Sigmoid colon (tissue), 7 donors: ENCODE data around the gene FRAS1. TPM values are rescaled to one million over a fixed set of nuclear protein-coding genes. Genes with fewer than 3 reads are reported as not detected.
"Not testable (repeated sequence)": the region's sequence is repeated elsewhere in the genome, so short reads cannot be mapped to it uniquely, and the experiment has no call there.

Experiments used
- DNase-seq: peaks from one replicate; pipeline ENCODE4 v3.0.0-alpha.2; 2019
- H3K27ac ChIP-seq, 4 donors: fragments of 200-600 bp; sonication (generic); one replicate each; pipeline ENCODE4 v1.5.1; 2016 to 2019; ENCODE audit warnings: mild to moderate bottlenecking in 1 of 4
- H3K27me3 ChIP-seq, 3 donors: fragments of 200-600 bp; sonication (generic); one replicate each; pipeline ENCODE4 v1.5.1; 2019; ENCODE audit warnings: mild to moderate bottlenecking in 1 of 3
- H3K36me3 ChIP-seq, 4 donors: fragments of 200-600 bp; sonication (generic); one replicate each; pipeline ENCODE4 v1.5.1; 2016 to 2019
- H3K4me1 ChIP-seq, 4 donors: fragments of 200-600 bp; sonication (generic); one replicate each; pipeline ENCODE4 v1.5.1; 2017 to 2019
- H3K4me3 ChIP-seq, 4 donors: fragments of 200-600 bp; sonication (generic); one replicate each; pipeline ENCODE4 v1.5.1; 2017 to 2019; ENCODE audit warnings: mild to moderate bottlenecking in 2 of 4, moderate library complexity in 1 of 4
- H3K9me3 ChIP-seq, 4 donors: fragments of 200-600 bp in 3 of 4; sonication (generic) in 3 of 4; one replicate each; pipeline versions ENCODE4 v1.5.1 to v1.6.1; 2013 to 2019
- CTCF ChIP-seq, 4 experiments: fragments of 450-650 bp in 3 of 4; fragments of 200-600 bp in 1 of 4; IDR thresholded peaks; one replicate each; pipeline ENCODE4 v1.5.1; 2016 to 2019; ENCODE audit warnings: antibody characterized with exemption in 4 of 4, mild to moderate bottlenecking in 3 of 4, moderate library complexity in 2 of 4
- EP300 ChIP-seq, 4 donors: sonication (generic); formaldehyde crosslinking; IDR thresholded peaks; one replicate each; pipeline ENCODE4 v1.6.1; 2017; ENCODE audit warnings: antibody characterized with exemption in 4 of 4
- POLR2A ChIP-seq, 2 donors: fragments of 450-650 bp; IDR thresholded peaks; one replicate each; pipeline ENCODE4 v1.6.1; 2016; ENCODE audit warnings: antibody characterized with exemption in 2 of 2, mild to moderate bottlenecking in 2 of 2, moderate library complexity in 2 of 2
- POLR2AphosphoS5 ChIP-seq, 4 donors: sonication (generic); formaldehyde crosslinking; IDR thresholded peaks; one replicate each; pipeline ENCODE4 v1.6.1; 2017; ENCODE audit warnings: antibody characterized with exemption in 4 of 4
- WGBS, 2 donors: extraction: QIAGEN DNeasy Blood & Tissue Kit; methylation state at CpG; one replicate each; pipeline ENCODE4 v1.1.7; 2013; 5-methylcytosine and 5-hydroxymethylcytosine counted together
- intact Hi-C: fragments of 100-400 bp; cut with DNase I; formaldehyde crosslinking; loops from one replicate; pipeline ENCODE4 v1.15.1; 2023
- polyA plus RNA-seq, 3 donors: library from polyadenylated mRNA; stranded (reverse); fragments of 200-250 nt; gene quantifications; one replicate each; pipeline ENCODE4 v1.2.3, GENCODE V29; 2013
- total RNA-seq, 4 donors: library from RNA; depleted of rRNA; stranded (reverse); fragments of >200 nt; gene quantifications; one replicate each; pipeline ENCODE4 v1.1.0, GENCODE V29; 2016
- donor health status: healthy with polysubstance abuse.
- donor health status: Bipolar disorder and iron deficiency.
- donor health status: healthy.

Gene FRAS1
- total and polyA plus RNA-seq, 7 donors, result under 0.01 to 22.4 (median 7.4) TPM; not detected in 1

- no peak for TF ChIP-seq CTCF (IDR thresholded peaks at IDR 0.05)
- no peak for TF ChIP-seq EP300 (IDR thresholded peaks at IDR 0.05)
- no peak for TF ChIP-seq POLR2AphosphoS5 (IDR thresholded peaks at IDR 0.05)
- no peak for TF ChIP-seq POLR2A (IDR thresholded peaks at IDR 0.05)
- no peak overlapping the region for H3K4me3 ChIP-seq
- no peak for DNase-seq
- 89 to 97% methylated on average over 3 of the region's 3 CpGs for WGBS, 2 donors
- no peak overlapping the region for H3K27ac ChIP-seq
- no peaks in the 10 kb centered on the region for H3K36me3 ChIP-seq
- no peaks in the 10 kb centered on the region for H3K9me3 ChIP-seq
- H3K27me3 ChIP-seq, result no peaks in the 10 kb centered on the region
- intact Hi-C loops, result no loop called here
- H3K4me1 ChIP-seq, result no peaks in the 10 kb centered on the region
Observed at GRCh38 chr4:78168029-78168428, 110.9 kb downstream of the FRAS1 start.

GRCh38 chr4:78169728-78170127 is 112.6 kb downstream of the FRAS1 start:
- DNase-seq, result no peak
- H3K27me3 ChIP-seq, result no peaks in the 10 kb centered on the region
- no peak overlapping the region for H3K4me3 ChIP-seq
- intact Hi-C loops, result no loop called here
- 95 to 99% methylated on average over 1 of the region's 1 CpG for WGBS, 2 donors
- H3K36me3 ChIP-seq, result no peaks in the 10 kb centered on the region
- no peak for TF ChIP-seq CTCF (IDR thresholded peaks at IDR 0.05)
- TF ChIP-seq EP300 (IDR thresholded peaks at IDR 0.05), result no peak
- TF ChIP-seq POLR2AphosphoS5 (IDR thresholded peaks at IDR 0.05), result no peak
- TF ChIP-seq POLR2A (IDR thresholded peaks at IDR 0.05), result no peak
- peaks cover 0 to 9% (median 2%) of the 10 kb centered on the region in 4 donors for H3K4me1 ChIP-seq
- H3K27ac ChIP-seq, result no peak overlapping the region
- H3K9me3 ChIP-seq, result no peaks in the 10 kb centered on the region

DNA sequence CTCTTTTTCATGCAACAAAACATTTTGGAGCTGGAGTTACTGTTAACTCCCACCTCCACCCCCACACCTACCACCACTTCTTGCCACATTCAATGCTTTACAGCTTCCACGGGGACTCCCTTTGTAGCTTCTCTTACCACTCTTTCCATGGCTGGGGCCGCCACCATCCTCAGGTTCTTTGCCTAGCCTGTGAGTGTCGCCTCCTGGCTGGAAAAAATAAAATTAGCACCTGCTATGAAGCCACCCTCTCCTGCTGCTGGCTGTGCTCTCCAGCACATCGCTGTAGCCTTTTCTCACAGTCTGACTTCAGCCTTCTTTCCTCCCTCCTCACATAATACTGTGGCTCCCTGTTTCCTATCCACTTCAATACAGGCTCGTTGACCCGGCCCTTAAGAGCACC is 114.4 kb downstream of the FRAS1 start:
- H3K27ac ChIP-seq, result no peak overlapping the region
- H3K27me3 ChIP-seq, result no peaks in the 10 kb centered on the region
- H3K4me3 ChIP-seq, result no peak overlapping the region
- WGBS, 2 donors, result 91 to 93% methylated on average over 6 of the region's 6 CpGs
- no peak for TF ChIP-seq CTCF (IDR thresholded peaks at IDR 0.05)
- H3K9me3 ChIP-seq, result no peaks in the 10 kb centered on the region
- intact Hi-C loops, result no loop called here
- H3K4me1 ChIP-seq, result peaks cover 0 to 20% (median 9%) of the 10 kb centered on the region in 4 donors
- DNase-seq, result no peak
- H3K36me3 ChIP-seq, result no peaks in the 10 kb centered on the region

DNA sequence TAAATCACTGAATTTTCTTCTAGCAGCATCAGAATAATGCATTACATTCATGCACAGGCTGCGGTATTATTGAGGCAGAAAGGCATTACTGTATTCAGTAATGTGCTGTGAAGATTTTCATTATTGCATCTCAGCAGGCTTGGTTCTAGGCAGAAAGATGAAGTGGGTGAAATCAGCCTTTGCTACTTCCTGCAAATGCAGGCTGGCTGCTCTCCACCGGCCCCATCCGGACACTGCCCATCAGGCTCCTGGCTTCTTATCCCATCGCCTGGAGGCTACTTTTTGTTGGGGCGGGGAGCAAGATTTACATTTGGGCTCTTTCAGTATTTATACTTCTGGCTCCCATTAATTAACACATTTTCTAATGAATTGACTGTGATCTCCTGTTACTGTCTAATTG is 117.8 kb downstream of the FRAS1 start:
- DNase-seq, result no peak
- peaks cover 0 to 22% (median 10%) of the 10 kb centered on the region in 4 donors for H3K4me1 ChIP-seq
- TF ChIP-seq POLR2AphosphoS5 (IDR thresholded peaks at IDR 0.05) (no peak), EP300 (IDR thresholded peaks at IDR 0.05) (no peak), CTCF (IDR thresholded peaks at IDR 0.05) (no peak), POLR2A (IDR thresholded peaks at IDR 0.05) (no peak)
- no peaks in the 10 kb centered on the region for H3K36me3 ChIP-seq
- peak overlapping the region in 1 of 4 donors; percentile 35 for H3K27ac ChIP-seq
- intact Hi-C loops, result no loop called here
- no peaks in the 10 kb centered on the region for H3K27me3 ChIP-seq
- H3K9me3 ChIP-seq, result no peaks in the 10 kb centered on the region
- WGBS, 2 donors, result 84 to 89% methylated on average over 5 of the region's 5 CpGs
- H3K4me3 ChIP-seq, result no peak overlapping the region

DNA sequence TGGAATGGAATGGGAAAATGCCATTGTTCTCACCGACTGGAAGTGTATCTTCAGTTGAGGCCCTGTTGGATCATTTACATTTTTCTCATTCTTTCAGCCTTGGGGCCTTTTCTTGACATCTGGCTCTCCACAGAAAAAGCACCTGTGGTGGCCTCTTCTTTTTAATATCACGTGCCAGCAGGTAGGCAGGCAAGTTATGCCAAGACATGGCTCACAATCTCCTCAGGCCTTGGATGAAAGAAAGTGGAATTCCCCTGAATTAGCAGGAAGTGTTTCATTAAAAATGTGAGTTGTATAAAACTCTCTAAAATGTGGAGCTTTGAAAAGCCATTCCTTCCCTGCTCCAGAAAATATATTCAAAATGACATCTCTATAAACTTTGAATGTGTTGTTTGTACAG is 122.1 kb downstream of the FRAS1 start:
- no peak for DNase-seq
- Histone ChIP-seq H3K36me3 (no peaks in the 10 kb centered on the region), H3K27me3 (no peaks in the 10 kb centered on the region), H3K27ac (no peak overlapping the region), H3K4me1 (peaks cover 0 to 18% (median 10%) of the 10 kb centered on the region in 4 donors), H3K9me3 (no peaks in the 10 kb centered on the region), H3K4me3 (no peak overlapping the region)
- intact Hi-C loops, result no loop called here
- no peak for TF ChIP-seq POLR2A (IDR thresholded peaks at IDR 0.05)
- TF ChIP-seq POLR2AphosphoS5 (IDR thresholded peaks at IDR 0.05), result no peak
- TF ChIP-seq CTCF (IDR thresholded peaks at IDR 0.05), result no peak
- TF ChIP-seq EP300 (IDR thresholded peaks at IDR 0.05), result no peak
- 57 to 65% methylated on average over 2 of the region's 2 CpGs for WGBS, 2 donors

DNA sequence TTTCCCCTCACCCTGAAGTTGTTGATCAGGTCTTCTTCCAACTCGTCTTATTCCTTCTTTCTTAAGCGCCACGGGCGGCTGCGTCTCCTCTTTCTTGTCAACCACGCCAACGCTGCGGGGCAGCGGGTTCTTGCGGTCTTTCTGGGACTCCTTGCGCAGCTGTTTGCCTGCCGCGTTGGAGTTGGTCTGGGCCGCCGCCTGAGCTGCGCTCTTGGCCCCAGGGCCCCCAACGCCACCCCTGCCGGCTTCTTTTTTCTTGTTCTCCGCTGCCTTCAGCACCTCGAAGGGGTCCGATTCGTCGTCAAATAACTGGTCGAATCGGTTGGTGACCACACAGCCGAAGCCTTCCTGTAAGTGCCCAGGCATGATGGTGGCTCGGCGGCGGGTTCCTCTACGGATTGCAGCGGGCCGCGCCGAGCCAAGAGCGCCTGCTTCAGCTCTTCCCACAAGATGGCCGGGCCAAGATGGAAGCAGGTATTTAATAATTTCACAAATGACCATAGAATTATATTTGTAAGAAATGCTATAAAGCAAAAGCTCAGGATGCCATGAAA is 124.6 kb downstream of the FRAS1 start:
- H3K4me1 ChIP-seq, H3K27ac ChIP-seq, H3K4me3 ChIP-seq, H3K27me3 ChIP-seq, intact Hi-C loops, DNase-seq, H3K36me3 ChIP-seq, H3K9me3 ChIP-seq: not testable (repeated sequence)
- 97 to 98% methylated on average over 36 of the region's 36 CpGs for WGBS, 2 donors
